HG03378 (cell line): Measurements from ENCODE around the gene SFRP5.

Experiments used
- ATAC-seq: cut with Tn5 transposase; IDR thresholded peaks from one replicate; pipeline ENCODE4 v1.9.1; 2021; ENCODE audit warnings: mild to moderate bottlenecking, moderate library complexity; ENCODE audit not compliant: unreplicated experiment

The SFRP5 gene

DNA sequence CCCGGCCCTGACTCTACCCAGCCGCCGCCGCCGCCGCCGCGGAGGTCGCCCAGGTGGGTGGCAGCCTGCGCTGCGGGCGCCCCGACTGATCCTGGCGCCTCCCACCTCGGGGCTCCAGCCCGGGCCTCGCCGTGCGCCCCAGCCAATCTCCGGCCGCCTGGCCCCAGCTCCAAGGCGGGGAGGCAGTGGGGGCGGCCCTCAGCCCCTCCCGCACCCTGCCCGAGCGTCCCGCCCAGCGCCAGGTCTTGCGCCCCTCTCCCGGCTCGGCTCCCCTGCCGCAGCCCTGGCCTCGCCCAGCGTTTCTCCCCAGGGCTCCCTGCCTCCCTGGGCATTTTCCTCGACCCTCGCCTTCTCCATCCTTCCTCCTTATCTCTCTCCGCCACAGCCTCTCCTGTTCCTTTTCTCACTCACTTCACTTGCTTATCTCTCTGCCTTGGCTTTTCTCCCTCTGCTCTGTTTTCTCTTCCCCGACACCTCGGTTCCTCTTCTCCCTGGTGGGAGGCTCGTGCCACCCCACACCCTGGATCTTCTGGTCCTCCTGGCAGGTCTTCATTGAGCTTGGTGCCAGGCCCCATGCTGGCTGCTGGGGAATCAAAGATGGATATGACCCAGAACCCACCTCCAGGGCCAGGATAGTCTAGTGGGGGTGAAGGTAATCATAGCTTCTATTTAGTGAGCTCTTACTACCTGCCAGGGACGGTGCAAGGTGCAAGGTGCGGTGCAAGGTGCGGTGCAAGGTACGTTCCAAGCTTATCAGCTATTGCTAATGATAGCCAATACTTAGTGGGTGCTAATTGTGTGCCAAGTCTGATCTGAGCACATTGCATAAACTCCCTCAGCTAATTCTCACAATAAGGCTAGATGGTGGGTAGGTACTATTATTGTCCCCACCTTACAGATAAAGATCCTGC is at the start of gene SFRP5:
TSS of gene SFRP5 (minus strand) at position 87 of the 911 bp plus-strand sequence. CDS start 166 bp downstream, outside the sequence.
- no peak for ATAC-seq

- ATAC-seq: no peak
These were observed 48.4 kb upstream of the SFRP5 start for GRCh38 chr10:97820096-97820704.

DNA sequence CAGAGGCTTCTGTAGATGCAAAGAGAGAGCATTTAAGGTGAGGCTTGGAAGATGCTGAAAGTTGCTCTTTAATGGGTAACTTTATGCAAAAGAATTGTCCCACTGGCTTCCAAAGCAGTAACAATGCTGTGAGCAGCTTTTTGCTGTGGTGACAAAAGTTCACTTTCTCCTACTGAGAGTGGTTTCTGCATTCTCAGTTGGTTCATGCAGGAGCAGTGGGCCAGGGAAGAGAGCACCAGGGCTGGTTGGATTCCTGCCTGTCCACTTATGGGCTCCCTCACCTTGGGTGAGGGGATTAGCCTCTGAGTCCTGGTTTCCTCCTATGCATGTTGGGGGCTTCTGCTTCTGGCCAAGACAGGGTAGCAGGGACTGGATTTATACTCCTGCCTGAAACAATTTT is 46.8 kb upstream of the SFRP5 start:
- no peak for ATAC-seq

DNA sequence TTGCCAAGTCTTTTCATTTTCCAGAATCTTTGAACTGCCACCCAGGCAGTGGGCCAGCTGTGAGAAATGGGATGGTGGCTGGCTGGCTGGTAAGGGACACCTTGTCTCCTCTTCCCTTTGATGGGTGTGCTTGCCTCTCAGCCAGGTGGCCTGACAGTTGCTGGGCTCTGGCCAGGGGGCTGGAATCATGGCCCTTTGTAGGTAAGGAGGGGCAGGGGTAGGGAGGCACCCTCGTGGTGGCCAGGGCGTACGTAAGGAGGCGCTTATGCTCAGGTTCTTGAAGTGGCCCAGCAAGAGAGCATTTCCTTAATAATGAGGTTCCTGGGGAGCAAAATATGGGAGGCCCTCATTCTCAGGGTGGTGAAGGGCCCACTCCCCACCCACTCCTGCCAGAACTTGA is 44.8 kb upstream of the SFRP5 start:
- no peak for ATAC-seq

GRCh38 chr10:97814996-97815395 is 43.2 kb upstream of the SFRP5 start:
- ATAC-seq: no peak

- no peak for ATAC-seq
These were observed 41.5 kb upstream of the SFRP5 start for GRCh38 chr10:97813311-97813710.

DNA sequence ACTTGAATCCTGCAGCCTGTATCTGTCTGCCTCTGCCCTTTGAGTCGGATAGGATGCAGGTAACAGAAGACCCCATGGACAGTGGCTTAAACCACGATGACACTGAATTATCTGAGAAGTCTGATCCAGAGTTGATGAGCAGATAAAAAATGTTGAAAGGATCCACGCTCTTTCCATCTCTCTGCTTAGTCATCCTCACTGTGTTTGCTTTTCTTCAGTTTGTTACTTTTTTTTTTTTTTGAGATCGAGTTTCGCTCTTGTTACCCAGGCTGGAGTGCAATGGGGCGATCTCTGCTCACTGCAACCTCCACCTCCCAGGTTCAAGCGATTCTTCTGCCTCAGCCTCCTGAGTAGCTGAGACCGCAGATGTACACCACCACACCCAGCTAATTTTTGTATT is 40.9 kb upstream of the SFRP5 start:
- no peak for ATAC-seq

- no peak for ATAC-seq
These were observed 40.2 kb upstream of the SFRP5 start for GRCh38 chr10:97811958-97812357.

- no peak for ATAC-seq
These were observed 38.6 kb upstream of the SFRP5 start for GRCh38 chr10:97810446-97810845.

DNA sequence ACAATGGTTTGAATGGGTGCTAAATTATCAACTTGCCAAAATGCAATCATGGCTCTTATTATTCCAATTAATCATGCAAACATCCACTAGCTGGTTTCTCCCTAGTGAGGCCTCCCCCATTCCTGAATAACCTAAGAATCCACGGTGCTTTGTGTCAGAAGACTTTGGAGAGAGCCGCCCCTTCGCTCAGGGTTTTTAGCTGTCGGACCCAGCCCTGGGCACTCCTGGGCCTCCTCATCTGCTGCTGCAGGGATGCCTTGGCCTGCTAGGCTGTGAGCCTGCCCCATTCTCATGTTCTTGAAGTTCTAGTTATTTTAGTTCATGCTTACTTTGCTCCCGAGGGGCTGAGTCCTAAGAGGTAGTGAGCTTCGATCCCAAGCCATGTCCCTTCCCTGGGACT is 34.1 kb upstream of the SFRP5 start:
- ATAC-seq: no peak

- no peak for ATAC-seq
These were observed 33.5 kb upstream of the SFRP5 start for GRCh38 chr10:97805096-97805884.

DNA sequence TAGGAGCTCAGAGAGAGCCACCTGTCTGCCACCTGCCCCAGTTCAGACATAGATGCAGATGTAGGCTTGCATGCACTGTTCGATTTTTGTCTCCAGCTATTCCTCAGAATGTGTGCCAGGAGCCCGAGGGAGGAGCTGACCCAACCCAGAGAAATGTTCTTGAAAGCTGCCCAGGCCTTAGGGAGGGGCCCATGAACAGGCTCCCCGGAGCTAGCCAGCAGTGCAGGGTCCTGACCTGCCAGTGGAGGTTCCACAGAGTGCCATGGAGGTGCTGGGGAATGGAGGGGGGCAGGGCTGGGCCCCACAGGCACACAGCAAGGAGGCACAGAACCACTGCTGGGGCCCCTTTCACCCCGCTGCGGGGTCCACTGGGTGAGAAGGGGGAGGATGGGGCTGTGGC is 29.6 kb upstream of the SFRP5 start:
- no peak for ATAC-seq

- no peak for ATAC-seq
These were observed 28.7 kb upstream of the SFRP5 start for GRCh38 chr10:97800474-97800873.

- no peak for ATAC-seq
These were observed 27.3 kb upstream of the SFRP5 start for GRCh38 chr10:97798958-97799610.

GRCh38 chr10:97796651-97797050 is 24.9 kb upstream of the SFRP5 start:
- ATAC-seq: no peak

GRCh38 chr10:97795886-97796285 is 24.1 kb upstream of the SFRP5 start:
- ATAC-seq: no peak

GRCh38 chr10:97791824-97792721 is 20.3 kb upstream of the SFRP5 start:
- ATAC-seq: no peak

DNA sequence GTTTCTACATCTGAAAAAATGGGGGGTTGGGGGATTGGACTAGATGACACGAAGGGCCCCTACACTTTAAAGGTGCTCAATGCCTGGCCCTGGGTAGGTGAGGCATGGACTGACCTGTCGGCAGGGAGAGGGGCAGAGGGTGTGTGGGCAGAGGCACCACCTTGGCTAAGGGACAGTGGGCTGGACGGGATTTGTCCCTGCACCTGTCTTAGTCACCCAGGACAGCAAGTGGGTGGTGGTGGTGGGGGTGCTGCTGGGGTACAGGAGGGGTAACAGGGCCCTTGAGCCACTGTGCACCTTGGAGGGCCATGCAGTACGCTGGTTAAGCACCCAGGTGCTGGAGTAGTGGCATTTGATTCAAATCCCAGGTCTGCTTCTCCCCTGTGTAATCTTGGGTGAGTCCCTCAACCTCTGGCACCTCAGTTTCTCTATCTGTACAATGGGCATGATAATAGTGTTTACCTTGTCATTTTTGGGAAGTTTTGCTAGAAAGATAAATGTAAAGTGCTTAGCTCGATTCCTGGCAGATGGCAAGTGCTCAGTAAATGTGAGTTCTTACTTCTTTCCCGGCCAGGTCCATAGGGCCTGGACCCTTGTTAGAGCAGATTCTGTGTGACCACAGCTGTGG is 18.1 kb upstream of the SFRP5 start:
- no peak for ATAC-seq
